HUES64 (cell line): ENCODE measurements around the gene SIM1. TPM values are rescaled to one million over a fixed set of nuclear protein-coding genes. Genes with fewer than 3 reads are reported as not detected.

ENCODE experiments used
- H3K27ac ChIP-seq: 2 replicates; pipeline ENCODE4 v1.7.0; 2013; ENCODE audit warnings: low read depth, low read length, inconsistent platforms
- H3K27me3 ChIP-seq: 2 replicates; pipeline ENCODE4 v1.6.1; 2013; ENCODE audit warnings: mild to moderate bottlenecking, low read length; ENCODE audit not compliant: insufficient read depth
- H3K36me3 ChIP-seq: 2 replicates; pipeline ENCODE4 v1.6.1; 2013; ENCODE audit warnings: mild to moderate bottlenecking, low read length; ENCODE audit not compliant: insufficient read depth
- H3K4me1 ChIP-seq: 2 replicates; pipeline ENCODE4 v1.6.1; 2013; ENCODE audit warnings: mild to moderate bottlenecking, low read length, moderate library complexity; ENCODE audit not compliant: insufficient read depth
- H3K4me3 ChIP-seq: 2 replicates; pipeline ENCODE4 v1.5.1; 2013; ENCODE audit warnings: mild to moderate bottlenecking, low read length, moderate library complexity
- H3K9ac ChIP-seq: 2 replicates; pipeline ENCODE4 v1.6.1; 2013; ENCODE audit warnings: mild to moderate bottlenecking, low read depth, low read length
- H3K9me3 ChIP-seq: 2 replicates; pipeline ENCODE4 v1.6.1; 2013; ENCODE audit warnings: low read depth, low read length; ENCODE audit not compliant: insufficient read depth
- WGBS: fragments of 150-250, 120-280 bp; methylation state at CpG from one replicate; pipeline ENCODE4 v1.1.7; 2013; ENCODE audit warnings: missing lambda C conversion rate; 5-methylcytosine and 5-hydroxymethylcytosine counted together
- polyA plus RNA-seq, 2 experiments: library from polyadenylated mRNA; stranded (reverse); fragments of 50-300 nt; gene quantifications; one replicate each; pipeline ENCODE4 v1.2.3, GENCODE V29; 2013

SIM1 gene
- polyA plus RNA-seq (2013, experiment 1 of 2): 0.30 TPM
- polyA plus RNA-seq (2013, experiment 2 of 2): 0.06 TPM

- WGBS: under 1% methylated on average over 63 of the region's 66 CpGs
- peaks cover 46% of the 10 kb centered on the region for H3K4me1 ChIP-seq
- H3K9me3 ChIP-seq: no peaks in the 10 kb centered on the region
- no peak within 1 kb of the TSS for H3K27ac ChIP-seq
- no peak within 1 kb of the TSS for H3K9ac ChIP-seq
- peak within 1 kb of the TSS; percentile 48 for H3K4me3 ChIP-seq
- H3K36me3 ChIP-seq: no peaks in the 10 kb centered on the region
- peaks cover 100% of the 10 kb centered on the region for H3K27me3 ChIP-seq
Observed at GRCh38 chr6:100464903-100465700, at the start of gene SIM1. Gene SIM1, minus strand, starts transcription at chr6:100464921. Its CDS starts 1,453 bp downstream, at chr6:100463468.

- Histone ChIP-seq H3K27me3 (no peaks in the 10 kb centered on the region), H3K27ac (no peak overlapping the region), H3K4me1 (no peaks in the 10 kb centered on the region), H3K9me3 (no peaks in the 10 kb centered on the region), H3K36me3 (peaks cover 61% of the 10 kb centered on the region), H3K9ac (no peak overlapping the region), H3K4me3 (no peak overlapping the region)
- WGBS: 89% methylated on average over 6 of the region's 6 CpGs
Observed at GRCh38 chr6:100512203-100512862, 47.6 kb upstream of the SIM1 start.

GRCh38 chr6:100509101-100509500 lies 44.4 kb upstream of the SIM1 start:
- Histone ChIP-seq H3K4me1 (no peaks in the 10 kb centered on the region; the same call in 1 of the 2 replicates), H3K4me3 (no peak overlapping the region), H3K9me3 (no peaks in the 10 kb centered on the region), H3K27ac (no peak overlapping the region), H3K9ac (no peak overlapping the region), H3K27me3 (no peaks in the 10 kb centered on the region), H3K36me3 (peaks cover 41% of the 10 kb centered on the region)
- WGBS: 98% methylated on average over 3 of the region's 3 CpGs

- WGBS: 92% methylated on average over 2 of the region's 2 CpGs
Observed at GRCh38 chr6:100506651-100507050, 41.9 kb upstream of the SIM1 start.

GRCh38 chr6:100504786-100505737 lies 40.3 kb upstream of the SIM1 start:
- no peaks in the 10 kb centered on the region; the same call in 1 of the 2 replicates for H3K4me1 ChIP-seq
- H3K9me3 ChIP-seq: no peaks in the 10 kb centered on the region
- no peak overlapping the region for H3K4me3 ChIP-seq
- WGBS: 83% methylated on average over 6 of the region's 6 CpGs
- H3K36me3 ChIP-seq: peaks cover 18% of the 10 kb centered on the region
- no peaks in the 10 kb centered on the region for H3K27me3 ChIP-seq
- H3K9ac ChIP-seq: no peak overlapping the region
- no peak overlapping the region for H3K27ac ChIP-seq

More at GRCh38 chr6:100506651-100507050, 41.9 kb upstream of the SIM1 start:
- Histone ChIP-seq H3K36me3 (peaks cover 28% of the 10 kb centered on the region), H3K27me3 (no peaks in the 10 kb centered on the region), H3K9ac (no peak overlapping the region), H3K4me1 (no peaks in the 10 kb centered on the region; the same call in 1 of the 2 replicates), H3K27ac (no peak overlapping the region), H3K4me3 (no peak overlapping the region), H3K9me3 (no peaks in the 10 kb centered on the region)

- H3K9me3 ChIP-seq: no peaks in the 10 kb centered on the region
- H3K27ac ChIP-seq: no peak overlapping the region
- H3K4me1 ChIP-seq: no peaks in the 10 kb centered on the region; the same call in 1 of the 2 replicates
- no peak overlapping the region for H3K9ac ChIP-seq
- no peak overlapping the region for H3K4me3 ChIP-seq
- no peaks in the 10 kb centered on the region for H3K27me3 ChIP-seq
- peaks cover 1% of the 10 kb centered on the region; the same call in 1 of the 2 replicates for H3K36me3 ChIP-seq
Observed at GRCh38 chr6:100503043-100503705, 38.5 kb upstream of the SIM1 start.

- H3K27ac ChIP-seq: no peak overlapping the region
- WGBS: 58% methylated on average over 6 of the region's 6 CpGs
- no peak overlapping the region for H3K9ac ChIP-seq
- H3K4me3 ChIP-seq: no peak overlapping the region
- peaks cover 8% of the 10 kb centered on the region for H3K4me1 ChIP-seq
- H3K27me3 ChIP-seq: no peaks in the 10 kb centered on the region
- no peaks in the 10 kb centered on the region for H3K36me3 ChIP-seq
- H3K9me3 ChIP-seq: no peaks in the 10 kb centered on the region; the same call in 1 of the 2 replicates
Observed at GRCh38 chr6:100493206-100493888, 28.6 kb upstream of the SIM1 start.

GRCh38 chr6:100491952-100492670 lies 27.4 kb upstream of the SIM1 start:
- WGBS: 83% methylated on average over 13 of the region's 13 CpGs
- H3K36me3 ChIP-seq: no peaks in the 10 kb centered on the region

GRCh38 chr6:100490065-100490464 lies 25.3 kb upstream of the SIM1 start:
- Histone ChIP-seq H3K27ac (no peak overlapping the region), H3K9me3 (no peaks in the 10 kb centered on the region), H3K4me1 (peaks cover 8% of the 10 kb centered on the region), H3K27me3 (no peaks in the 10 kb centered on the region), H3K36me3 (no peaks in the 10 kb centered on the region), H3K4me3 (no peak overlapping the region), H3K9ac (no peak overlapping the region)
- 82% methylated on average over 2 of the region's 2 CpGs for WGBS

More at GRCh38 chr6:100491952-100492670, 27.4 kb upstream of the SIM1 start:
- no peaks in the 10 kb centered on the region; the same call in 1 of the 2 replicates for H3K9me3 ChIP-seq
- H3K9ac ChIP-seq: no peak overlapping the region
- H3K27me3 ChIP-seq: no peaks in the 10 kb centered on the region
- no peak overlapping the region for H3K27ac ChIP-seq
- H3K4me3 ChIP-seq: no peak overlapping the region
- peaks cover 8% of the 10 kb centered on the region for H3K4me1 ChIP-seq
